K562 (cell line): ENCODE results near the gene CRLF2.

Experiments
- ARHGAP35 ChIP-seq: fragments of 450-650 bp; IDR thresholded peaks from 2 replicates; pipeline ENCODE4 v1.6.1; 2018; ENCODE audit not compliant: partially characterized antibody
- ATF2 ChIP-seq: sonication (generic); formaldehyde crosslinking; IDR thresholded peaks from 2 replicates; pipeline ENCODE4 v1.8.1; 2022; ENCODE audit warnings: missing genetic modification reagents
- FOXA3 ChIP-seq, 2 experiments: fragments of 450-650 bp in 1 of 2; sonication (generic) in 1 of 2; formaldehyde crosslinking; IDR thresholded peaks in 1 of 2; conservative IDR thresholded peaks in 1 of 2; 2 replicates each; pipeline versions ENCODE4 v1.4.0 to v1.8.0; 2020 to 2022; ENCODE audit warnings: mild to moderate bottlenecking in 2 of 2, missing genetic modification reagents in 1 of 2
- FOXJ3 ChIP-seq: sonication (generic); formaldehyde crosslinking; IDR thresholded peaks from 2 replicates; pipeline ENCODE4 v1.4.0; 2020; ENCODE audit warnings: mild to moderate bottlenecking, missing genetic modification reagents
- FOXP1 ChIP-seq: sonication (generic); formaldehyde crosslinking; IDR thresholded peaks from 2 replicates; pipeline ENCODE4 v1.8.0; 2022; ENCODE audit warnings: mild to moderate bottlenecking, missing genetic modification reagents
- HOXB6 ChIP-seq: fragments of 250-450 bp; sonication (Bioruptor Pico); IDR thresholded peaks from 2 replicates; pipeline ENCODE4 v1.5.1; 2022; ENCODE audit warnings: mild to moderate bottlenecking, borderline replicate concordance
- MAFK ChIP-seq: IDR thresholded peaks from 2 replicates; pipeline ENCODE4 v1.6.1; 2011; ENCODE audit warnings: low read length, improper control_type of control experiment
- PHF8 ChIP-seq: fragments of 200-600 bp; sonication (generic); IDR thresholded peaks from 2 replicates; pipeline ENCODE4 v1.6.1; 2012; ENCODE audit warnings: mixed run types, mild to moderate bottlenecking, inconsistent platforms, low read length, moderate library complexity, borderline replicate concordance
- SMAD1 ChIP-seq: fragments of 150-350 bp; IDR thresholded peaks from 2 replicates; pipeline ENCODE4 v1.6.1; 2014; ENCODE audit warnings: low read length, low read depth; ENCODE audit not compliant: partially characterized antibody
- TAF1 ChIP-seq: IDR thresholded peaks from 2 replicates; pipeline ENCODE4 v1.6.1; 2011; ENCODE audit warnings: mild to moderate bottlenecking, low read length, moderate library complexity; ENCODE audit not compliant: insufficient read depth, control insufficient read depth, severe bottlenecking; ENCODE audit errors: extremely low read depth
- TEAD1 ChIP-seq, 2 experiments: fragments of 450-650 bp in 1 of 2; sonication (generic) in 1 of 2; formaldehyde crosslinking; IDR thresholded peaks; 2 replicates each; pipeline versions ENCODE4 v1.4.0 to v1.8.0; 2020 to 2022; ENCODE audit warnings: mild to moderate bottlenecking in 2 of 2, missing genetic modification reagents in 1 of 2
- ZBTB33 ChIP-seq: sonication (generic); formaldehyde crosslinking; IDR thresholded peaks from 2 replicates; pipeline ENCODE4 v1.8.1; 2023; ENCODE audit warnings: mild to moderate bottlenecking, missing genetic modification reagents
- ZFP30 ChIP-seq: fragments of 250-450 bp; sonication (Bioruptor Pico); IDR thresholded peaks from 2 replicates; pipeline ENCODE4 v1.8.0; 2022; ENCODE audit warnings: moderate library complexity, mild to moderate bottlenecking, inconsistent platforms, borderline replicate concordance
- TF ChIP-seq, protein P1 (sequence below): fragments of 250-450 bp; sonication (Bioruptor Pico); IDR thresholded peaks from 2 replicates; pipeline ENCODE4 v1.8.0; 2021; ENCODE audit warnings: mild to moderate bottlenecking, moderate library complexity

- TF ChIP-seq ATF2 (CRISPR knock-in tag) = no peak
- TF ChIP-seq PHF8 = no peak
- TF ChIP-seq, protein P1, sequence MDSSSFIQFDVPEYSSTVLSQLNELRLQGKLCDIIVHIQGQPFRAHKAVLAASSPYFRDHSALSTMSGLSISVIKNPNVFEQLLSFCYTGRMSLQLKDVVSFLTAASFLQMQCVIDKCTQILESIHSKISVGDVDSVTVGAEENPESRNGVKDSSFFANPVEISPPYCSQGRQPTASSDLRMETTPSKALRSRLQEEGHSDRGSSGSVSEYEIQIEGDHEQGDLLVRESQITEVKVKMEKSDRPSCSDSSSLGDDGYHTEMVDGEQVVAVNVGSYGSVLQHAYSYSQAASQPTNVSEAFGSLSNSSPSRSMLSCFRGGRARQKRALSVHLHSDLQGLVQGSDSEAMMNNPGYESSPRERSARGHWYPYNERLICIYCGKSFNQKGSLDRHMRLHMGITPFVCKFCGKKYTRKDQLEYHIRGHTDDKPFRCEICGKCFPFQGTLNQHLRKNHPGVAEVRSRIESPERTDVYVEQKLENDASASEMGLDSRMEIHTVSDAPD (CRISPR knock-in tag) = no peak
- TF ChIP-seq ZFP30 (CRISPR knock-in tag) = no peak
- TF ChIP-seq HOXB6 = no peak
- TF ChIP-seq SMAD1 = no peak
- no peak for TF ChIP-seq MAFK
- no peak for TF ChIP-seq ARHGAP35
- TF ChIP-seq TEAD1 (CRISPR knock-in tag; IDR thresholded peaks at IDR 0.05) = no peak
- no peak for TF ChIP-seq FOXP1
- no peak for TF ChIP-seq FOXJ3 (CRISPR knock-in tag)
- no peak for TF ChIP-seq TAF1
- no peak for TF ChIP-seq ZBTB33 (CRISPR knock-in tag)
- TF ChIP-seq FOXA3 (CRISPR knock-in tag; conservative IDR thresholded peaks at IDR 0.05 in 1 of 2, IDR thresholded peaks at IDR 0.05 in 1 of 2) = no peak
Measured at GRCh38 chrX:1196436-1196835, 16.0 kb downstream of the CRLF2 start.
